Hepatocyte (in vitro differentiated cells): ENCODE data around the gene FRY.

Experiments used
- CTCF ChIP-seq: fragments of 200-600 bp; sonication (generic); IDR thresholded peaks from 2 replicates; pipeline ENCODE4 v1.5.1; 2016; ENCODE audit warnings: antibody characterized with exemption, mild to moderate bottlenecking; ENCODE audit not compliant: poor library complexity
- EZH2 ChIP-seq: fragments of 200-600 bp; sonication (generic); IDR thresholded peaks from 2 replicates; pipeline ENCODE4 v1.6.1; 2016; ENCODE audit warnings: antibody characterized with exemption, mild to moderate bottlenecking, borderline replicate concordance
- EZH2phosphoT487 ChIP-seq: fragments of 200-600 bp; sonication (generic); IDR thresholded peaks from one replicate; pipeline ENCODE4 v1.6.1; 2018; ENCODE audit warnings: antibody characterized with exemption, mild to moderate bottlenecking, low read depth, moderate library complexity; ENCODE audit not compliant: unreplicated experiment, severe bottlenecking

- TF ChIP-seq CTCF, result no peak
- no peak for TF ChIP-seq EZH2
- no peak for TF ChIP-seq EZH2phosphoT487
Observed at GRCh38 chr13:32044446-32044845, 12.9 kb downstream of the FRY start.
